Neural cell (in vitro differentiated cells): Measurements from ENCODE around the gene CHCHD3.

Experiments
- EP300 ChIP-seq: fragments of 450-650 bp; conservative IDR thresholded peaks from 2 replicates; pipeline ENCODE4 v1.6.1; 2014; ENCODE audit warnings: antibody characterized with exemption, mild to moderate bottlenecking, moderate library complexity; ENCODE audit not compliant: poor library complexity, severe bottlenecking
- EZH2 ChIP-seq: fragments of 200-600, 300-800 bp; shearing (Covaris generic), sonication (generic); IDR thresholded peaks from 2 replicates; pipeline ENCODE4 v1.6.1; 2014; ENCODE audit warnings: antibody characterized with exemption, low read length, borderline replicate concordance, mild to moderate bottlenecking; ENCODE audit not compliant: insufficient read depth, poor library complexity, severe bottlenecking
- TF ChIP-seq, protein P1 (sequence below): fragments of 450-650 bp; IDR thresholded peaks from 2 replicates; pipeline ENCODE4 v1.5.1; 2014; ENCODE audit warnings: antibody characterized with exemption, mild to moderate bottlenecking, moderate library complexity; ENCODE audit not compliant: poor library complexity, severe bottlenecking

DNA sequence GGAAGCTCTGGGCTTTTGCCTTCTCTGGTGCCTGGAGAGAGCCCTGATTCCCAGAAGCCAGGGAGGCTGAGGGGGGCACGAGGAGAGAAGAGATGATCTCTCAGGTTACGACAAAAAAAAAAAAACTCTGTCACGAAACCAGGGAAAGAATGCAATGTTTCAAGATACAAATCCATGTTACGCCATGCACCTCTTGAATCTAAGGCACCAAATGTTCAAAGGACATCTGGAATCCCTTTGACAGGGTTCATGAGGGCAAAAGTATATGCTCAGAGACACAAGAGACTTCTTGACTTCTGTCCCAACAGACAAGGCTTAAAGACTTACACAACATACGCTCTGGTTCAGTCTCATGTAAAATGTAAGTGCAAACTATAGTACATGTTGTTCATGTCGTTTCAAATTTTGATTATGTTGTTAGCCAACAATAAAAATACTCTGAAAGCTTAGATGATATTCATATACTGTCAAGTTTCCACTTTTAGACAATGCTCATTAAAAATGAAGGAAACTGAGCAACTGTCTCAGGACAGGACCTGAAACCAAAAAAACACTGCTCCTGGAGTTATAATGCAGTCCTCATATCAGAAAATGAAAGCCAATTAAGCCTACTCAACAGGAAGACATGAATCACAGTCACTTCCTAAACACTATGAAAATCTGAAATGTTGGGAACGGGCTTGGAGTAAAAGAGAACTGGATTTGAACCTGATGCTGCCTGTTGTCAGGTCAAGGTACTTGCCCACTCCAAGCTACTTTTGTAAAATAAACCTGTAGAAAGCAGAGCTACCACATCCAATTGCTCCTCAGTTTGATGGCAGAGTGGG lies 72.3 kb downstream of the CHCHD3 start:
- TF ChIP-seq, protein P1, sequence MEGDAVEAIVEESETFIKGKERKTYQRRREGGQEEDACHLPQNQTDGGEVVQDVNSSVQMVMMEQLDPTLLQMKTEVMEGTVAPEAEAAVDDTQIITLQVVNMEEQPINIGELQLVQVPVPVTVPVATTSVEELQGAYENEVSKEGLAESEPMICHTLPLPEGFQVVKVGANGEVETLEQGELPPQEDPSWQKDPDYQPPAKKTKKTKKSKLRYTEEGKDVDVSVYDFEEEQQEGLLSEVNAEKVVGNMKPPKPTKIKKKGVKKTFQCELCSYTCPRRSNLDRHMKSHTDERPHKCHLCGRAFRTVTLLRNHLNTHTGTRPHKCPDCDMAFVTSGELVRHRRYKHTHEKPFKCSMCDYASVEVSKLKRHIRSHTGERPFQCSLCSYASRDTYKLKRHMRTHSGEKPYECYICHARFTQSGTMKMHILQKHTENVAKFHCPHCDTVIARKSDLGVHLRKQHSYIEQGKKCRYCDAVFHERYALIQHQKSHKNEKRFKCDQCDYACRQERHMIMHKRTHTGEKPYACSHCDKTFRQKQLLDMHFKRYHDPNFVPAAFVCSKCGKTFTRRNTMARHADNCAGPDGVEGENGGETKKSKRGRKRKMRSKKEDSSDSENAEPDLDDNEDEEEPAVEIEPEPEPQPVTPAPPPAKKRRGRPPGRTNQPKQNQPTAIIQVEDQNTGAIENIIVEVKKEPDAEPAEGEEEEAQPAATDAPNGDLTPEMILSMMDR, result no peak
- TF ChIP-seq EP300 (no peak), EZH2 (no peak)
